Renal pelvis (tissue), 4 donors: Measurements from ENCODE around the gene TMUB1. TPM values are rescaled to one million over a fixed set of nuclear protein-coding genes. Genes with fewer than 3 reads are reported as not detected.

Source experiments
- DNase-seq: peaks from one replicate; pipeline ENCODE4 v3.0.0-alpha.2; 2013
- polyA plus RNA-seq, 3 donors: library from polyadenylated mRNA; unstranded; fragments of 120-200 nt; gene quantifications; one replicate each; pipeline ENCODE4 v1.2.1, GENCODE V29; 2013; ENCODE audit not compliant: insufficient read length in 3 of 3

Gene TMUB1
- polyA plus RNA-seq, 3 donors: 31.3 to 45.2 (median 39.3) TPM

DNA sequence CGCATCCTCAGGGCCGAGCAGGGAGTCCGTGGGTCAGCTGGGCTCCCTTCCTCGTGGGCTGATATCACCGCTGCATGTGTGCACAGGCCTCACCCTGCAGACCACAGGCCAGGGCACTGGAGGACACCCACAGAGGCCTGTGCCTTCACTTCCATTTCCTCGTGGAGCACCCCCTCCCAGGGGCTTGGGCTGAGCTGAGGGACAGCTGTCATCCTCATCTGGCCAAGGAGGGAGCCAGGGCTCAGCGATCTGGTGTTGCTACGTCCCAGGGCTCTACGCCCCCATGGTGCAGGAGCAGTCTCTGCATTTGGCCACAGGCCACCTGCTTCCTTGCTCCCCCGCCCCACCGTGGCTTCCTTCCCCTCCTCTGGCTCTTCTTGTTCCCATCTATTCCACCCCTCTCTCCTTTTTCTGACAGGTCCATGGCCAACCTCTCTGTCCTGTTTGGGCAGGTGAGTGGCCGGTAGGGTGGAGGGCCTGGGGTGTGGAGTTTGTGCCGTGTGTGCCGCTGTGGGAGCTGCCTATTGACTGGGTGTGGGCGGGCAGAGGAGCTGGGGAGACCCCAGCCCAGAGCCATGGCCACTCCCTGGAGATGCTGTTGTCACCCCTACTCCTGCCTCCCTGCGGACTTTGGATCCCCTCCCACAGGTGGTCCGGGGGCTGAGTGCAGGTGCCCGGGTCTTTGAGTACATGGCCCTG is 43.3 kb downstream of the TMUB1 start:
- no peak for DNase-seq

DNA sequence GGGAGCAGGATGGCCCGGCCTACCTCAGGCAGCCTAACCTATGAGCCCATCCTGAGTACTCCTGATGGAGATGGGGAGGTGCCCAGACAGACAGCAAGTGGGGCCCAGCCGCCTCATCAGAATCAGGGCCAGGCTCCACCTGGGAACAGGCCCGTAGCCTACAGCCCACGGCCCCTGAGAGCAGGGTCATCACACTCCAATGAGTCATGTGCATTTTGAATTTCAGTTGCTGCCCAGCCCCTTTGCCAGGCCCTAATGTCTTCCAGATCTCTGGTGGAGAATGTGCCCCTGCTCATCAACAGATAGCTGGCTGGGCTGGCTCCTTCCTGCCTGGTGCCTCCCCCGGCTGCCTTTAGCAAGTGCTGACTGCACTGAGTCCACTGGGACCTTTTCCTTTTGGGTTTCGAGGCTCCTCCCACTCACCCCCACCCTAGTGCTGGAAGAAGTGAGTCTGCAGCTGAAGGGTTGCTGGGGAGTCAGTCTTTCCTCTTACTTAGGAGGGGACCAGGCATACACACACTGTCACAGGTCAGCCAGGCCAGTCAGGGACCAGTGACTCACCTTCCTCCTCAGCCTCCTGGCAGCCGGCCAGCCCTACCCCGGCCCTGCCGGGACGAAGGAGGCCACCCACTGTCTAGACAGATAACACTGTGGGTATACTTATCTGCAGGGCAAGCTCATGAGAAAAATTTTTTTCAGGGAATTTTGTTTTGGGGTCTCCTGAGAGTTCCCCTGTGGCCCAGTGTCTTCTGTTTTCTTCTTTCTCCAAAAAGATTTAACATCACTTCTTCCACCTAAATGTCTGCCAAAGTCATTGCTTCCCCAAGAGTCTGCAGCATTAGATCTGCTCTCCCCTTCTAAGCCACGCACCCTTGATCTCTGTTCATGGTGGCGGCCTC is 44.1 kb downstream of the TMUB1 start:
- DNase-seq: no peak

DNA sequence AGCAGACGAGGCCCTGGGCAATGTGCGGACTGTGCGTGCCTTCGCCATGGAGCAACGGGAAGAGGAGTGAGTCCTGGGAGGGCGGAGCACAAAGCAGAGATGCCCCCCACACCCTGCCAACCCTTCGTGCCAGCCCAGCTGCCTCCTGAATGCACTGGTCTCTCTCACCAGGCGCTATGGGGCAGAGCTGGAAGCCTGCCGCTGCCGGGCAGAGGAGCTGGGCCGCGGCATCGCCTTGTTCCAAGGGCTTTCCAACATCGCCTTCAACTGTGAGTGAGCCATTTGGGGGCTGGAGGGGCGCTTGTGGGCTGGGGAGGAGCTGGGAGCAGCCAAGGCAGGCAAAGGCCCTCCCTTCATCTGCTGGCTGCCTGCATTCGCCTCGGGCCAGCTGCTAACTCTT is 47.4 kb downstream of the TMUB1 start:
- no peak for DNase-seq

DNA sequence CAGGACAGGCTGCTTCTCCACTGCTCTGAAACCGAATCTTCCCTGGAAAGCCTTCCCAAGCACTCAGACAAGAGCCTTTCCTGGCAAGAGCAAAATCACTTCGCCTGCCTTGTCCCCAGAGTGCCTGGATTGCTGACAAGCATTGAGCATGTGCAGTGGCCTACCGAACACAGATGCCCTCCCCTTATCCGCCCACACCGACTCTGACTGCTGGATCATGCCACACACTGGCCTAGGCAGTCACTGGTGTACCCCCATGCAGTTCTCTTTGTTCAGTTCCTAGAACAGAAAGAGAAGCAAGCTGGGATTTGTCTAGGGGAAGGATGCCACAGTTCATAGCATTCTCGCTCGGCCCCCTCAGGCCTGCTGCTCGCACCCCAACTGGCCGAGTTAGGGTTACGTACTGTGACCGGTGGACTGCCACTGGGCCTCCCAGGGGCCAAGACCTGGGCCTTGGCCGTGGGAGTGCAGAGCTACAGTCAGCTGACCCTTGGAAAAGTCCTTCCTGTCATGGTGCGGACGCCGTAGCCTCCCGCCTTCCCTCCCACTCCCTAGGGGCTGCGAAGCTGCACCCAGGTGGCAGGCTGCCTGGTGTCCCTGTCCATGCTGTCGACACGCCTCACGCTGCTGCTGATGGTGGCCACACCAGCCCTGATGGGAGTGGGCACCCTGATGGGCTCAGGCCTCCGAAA is 48.1 kb downstream of the TMUB1 start:
- no peak for DNase-seq

DNA sequence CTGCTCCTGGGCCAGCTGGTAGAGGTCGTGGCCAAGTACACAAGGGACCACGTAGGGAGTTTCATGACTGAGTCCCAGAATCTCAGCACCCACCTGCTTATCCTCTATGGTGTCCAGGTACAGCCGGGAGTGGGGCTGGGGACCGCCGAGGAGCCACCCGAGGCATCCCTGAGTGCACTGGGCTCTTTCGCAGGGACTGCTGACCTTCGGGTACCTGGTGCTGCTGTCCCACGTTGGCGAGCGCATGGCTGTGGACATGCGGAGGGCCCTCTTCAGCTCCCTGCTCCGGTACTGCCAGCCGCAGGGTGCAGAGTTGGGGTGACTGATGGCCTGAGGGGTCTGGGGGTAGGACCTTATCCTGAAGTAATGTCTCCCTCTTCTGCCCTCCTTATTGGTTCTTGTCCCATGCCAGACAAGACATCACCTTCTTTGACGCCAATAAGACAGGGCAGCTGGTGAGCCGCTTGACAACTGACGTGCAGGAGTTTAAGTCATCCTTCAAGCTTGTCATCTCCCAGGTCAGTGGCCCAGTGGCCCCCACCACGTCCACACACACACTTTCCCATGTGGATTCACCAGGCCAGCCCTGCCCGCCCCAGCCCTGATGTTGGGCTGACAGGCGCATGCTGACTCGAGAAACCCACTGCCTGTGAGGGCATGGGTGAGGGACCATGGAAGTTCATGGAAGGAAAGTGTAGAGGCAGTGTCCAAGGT is 48.8 kb downstream of the TMUB1 start:
- no peak for DNase-seq

DNA sequence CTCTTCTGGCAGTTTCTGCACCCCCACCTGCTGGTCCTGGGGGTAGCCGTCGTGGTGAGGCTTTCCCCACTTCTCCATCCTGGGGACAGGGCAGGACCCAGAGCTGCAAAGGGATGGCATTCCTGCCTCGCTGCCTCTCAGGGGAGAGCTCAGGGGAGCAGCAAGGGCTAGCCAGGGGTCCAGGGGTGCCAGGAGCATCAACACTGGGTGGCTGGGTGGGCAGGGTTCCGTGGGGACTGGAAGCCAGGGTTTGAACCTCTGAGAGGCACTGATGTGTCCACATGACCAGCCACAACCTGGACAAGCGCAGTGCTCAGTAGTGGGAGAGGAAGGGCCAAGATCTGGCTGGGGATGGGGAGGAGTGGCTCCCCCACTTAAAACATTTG is 49.4 kb downstream of the TMUB1 start:
- no peak for DNase-seq

DNA sequence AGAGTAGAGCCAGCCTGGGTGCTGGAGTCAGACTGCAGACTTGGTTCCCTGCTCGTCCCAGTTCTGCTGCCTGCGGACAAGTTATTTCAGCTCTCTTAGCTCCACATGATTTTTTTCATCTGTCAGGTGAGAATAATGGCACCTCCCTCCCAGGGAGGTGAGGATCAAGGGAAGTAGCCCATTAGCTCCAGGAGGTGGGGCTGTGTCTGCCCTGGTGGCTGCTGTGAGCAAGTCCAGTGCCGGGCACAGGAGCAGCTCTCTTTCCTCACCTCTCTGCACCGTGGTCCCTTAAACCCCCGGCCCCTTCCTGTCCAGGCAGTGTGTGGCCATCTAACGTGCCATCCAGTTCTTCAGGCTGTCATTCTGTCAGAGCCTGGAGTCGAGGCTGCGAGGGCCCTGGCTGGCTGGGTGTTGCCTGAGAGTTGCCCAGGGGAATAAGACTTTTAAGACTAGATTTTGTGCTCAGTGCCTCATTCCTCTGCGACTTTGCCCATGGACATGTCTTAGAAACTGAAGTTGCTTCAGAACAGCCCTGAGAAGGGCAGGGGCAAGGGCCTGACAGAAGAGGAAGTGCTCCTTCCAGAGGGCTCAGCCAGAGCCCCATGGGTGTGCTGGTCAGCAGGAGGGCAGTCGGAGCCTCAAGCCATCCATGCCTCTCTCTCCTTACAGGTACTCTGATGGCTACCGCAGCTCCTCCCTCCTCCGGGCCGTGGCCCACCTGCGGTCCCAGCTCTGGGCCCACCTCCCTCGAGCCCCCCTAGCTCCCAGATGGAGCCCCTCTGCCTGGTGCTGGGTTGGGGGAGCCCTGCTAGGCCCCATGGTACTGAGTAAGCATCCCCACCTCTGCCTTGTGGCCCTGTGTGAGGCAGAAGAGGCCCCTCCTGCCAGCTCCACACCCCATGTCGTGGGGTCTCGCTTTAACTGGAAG is 50.1 kb downstream of the TMUB1 start:
- no peak for DNase-seq

Other genes starting within 250 kb of the TMUB1 start
- gene AOC1, start 231.0 kb downstream of the TMUB1 start, polyA plus RNA-seq: 10 to 100 TPM; 63.0 to 89.9 (median 82.6) TPM
- gene KCNH2, start 105.2 kb downstream of the TMUB1 start, polyA plus RNA-seq: 10 to 100 TPM; 16.9 to 22.5 (median 21.0) TPM
- 10 to 100 TPM; 11.0 to 14.2 (median 12.3) TPM for gene NOS3, start 92.5 kb downstream of the TMUB1 start, polyA plus RNA-seq
- 1 to 10 TPM; 1.5 to 3.1 (median 2.6) TPM for gene ATG9B, start 59.0 kb downstream of the TMUB1 start, polyA plus RNA-seq
- gene ABCB8, start 55.0 kb downstream of the TMUB1 start, polyA plus RNA-seq: 10 to 100 TPM; 21.8 to 37.3 (median 29.9) TPM
- gene ASIC3, start 35.0 kb downstream of the TMUB1 start, polyA plus RNA-seq: 1 to 10 TPM; 2.1 to 3.2 (median 2.4) TPM
- 10 to 100 TPM; 16.4 to 19.5 (median 18.8) TPM for gene CDK5, start 25.6 kb downstream of the TMUB1 start, polyA plus RNA-seq
- 100 to 1,000 TPM in 2 of 3 donors, 10 to 100 TPM in 1; 98.8 to 120 (median 115) TPM for gene SLC4A2, start 23.9 kb downstream of the TMUB1 start, polyA plus RNA-seq
- 10 to 100 TPM; 75.2 to 83.3 (median 79.1) TPM for gene FASTK, start 2.7 kb downstream of the TMUB1 start, polyA plus RNA-seq
- gene AGAP3, start 3.0 kb upstream of the TMUB1 start, polyA plus RNA-seq: 10 to 100 TPM; 68.0 to 78.3 (median 72.8) TPM
- under 1 TPM in 2 of 3 donors, not detected in 1; 0.28 to 0.34 TPM for gene GBX1, start 84.2 kb upstream of the TMUB1 start, polyA plus RNA-seq
- under 1 TPM in 1 of 3 donors, not detected in 2; 0.04 TPM for gene ASB10, start 103.8 kb upstream of the TMUB1 start, polyA plus RNA-seq
- not detected for gene H2BK1, start 127.0 kb upstream of the TMUB1 start, polyA plus RNA-seq
- gene ABCF2, start 143.7 kb upstream of the TMUB1 start, polyA plus RNA-seq: 10 to 100 TPM; 25.9 to 28.9 (median 26.3) TPM
- 10 to 100 TPM; 22.0 to 29.6 (median 28.4) TPM for gene CHPF2, start 149.0 kb upstream of the TMUB1 start, polyA plus RNA-seq
- 10 to 100 TPM; 76.0 to 80.1 (median 77.1) TPM for gene SMARCD3, start 165.2 kb upstream of the TMUB1 start, polyA plus RNA-seq